Neural cell (in vitro differentiated cells): ENCODE measurements around the gene DAZAP1. TPM values are rescaled to one million over a fixed set of nuclear protein-coding genes. Genes with fewer than 3 reads are reported as not detected.

Source experiments
- H2AFZ ChIP-seq: fragments of 200-600, 300-800 bp; sonication (generic), shearing (Covaris generic); 2 replicates; pipeline ENCODE4 v1.6.0; 2014; ENCODE audit warnings: low read depth, mild to moderate bottlenecking, antibody characterized with exemption, low read length, moderate library complexity
- H3F3A ChIP-seq: fragments of 200-600 bp; shearing (Covaris generic); 2 replicates; pipeline ENCODE4 v1.6.1; 2016; ENCODE audit warnings: mild to moderate bottlenecking, moderate library complexity, mixed read lengths, antibody characterized with exemption, low read length; ENCODE audit not compliant: insufficient read depth, poor library complexity, severe bottlenecking
- H3K27ac ChIP-seq: fragments of 200-600, 300-800 bp; sonication (generic), shearing (Covaris generic); 2 replicates; pipeline ENCODE4 v1.5.1; 2014; ENCODE audit warnings: mild to moderate bottlenecking, low read length, moderate library complexity
- H3K27me3 ChIP-seq: fragments of 300-800, 200-600 bp; sonication (generic), shearing (Covaris generic); 2 replicates; pipeline ENCODE4 v1.6.0; 2014; ENCODE audit warnings: mild to moderate bottlenecking, low read depth, low read length, moderate library complexity; ENCODE audit not compliant: insufficient read depth
- H3K36me3 ChIP-seq: fragments of 300-800, 200-600 bp; sonication (generic), shearing (Covaris generic); 2 replicates; pipeline ENCODE4 v1.5.1; 2014; ENCODE audit warnings: mild to moderate bottlenecking, antibody characterized with exemption, low read length, moderate library complexity; ENCODE audit not compliant: insufficient read depth
- H3K4me2 ChIP-seq: fragments of 300-800, 200-600 bp; sonication (generic), shearing (Covaris generic); 2 replicates; pipeline ENCODE4 v1.6.0; 2014; ENCODE audit warnings: mild to moderate bottlenecking, low read length
- H3K4me3 ChIP-seq: fragments of 300-800, 200-600 bp; sonication (generic), shearing (Covaris generic); 2 replicates; pipeline ENCODE4 v1.5.1; 2014; ENCODE audit warnings: mild to moderate bottlenecking, low read length, moderate library complexity
- H3K79me2 ChIP-seq: fragments of 200-600 bp; shearing (Covaris generic); replicated peaks from 2 replicates; pipeline ENCODE4 v1.6.0; 2014; ENCODE audit warnings: mild to moderate bottlenecking, low read length, moderate library complexity; ENCODE audit not compliant: insufficient read depth
- H3K9ac ChIP-seq: fragments of 300-800, 200-600 bp; sonication (generic), shearing (Covaris generic); 2 replicates; pipeline ENCODE4 v1.6.1; 2016; ENCODE audit warnings: mild to moderate bottlenecking, low read length, mixed read lengths
- H3K9me2 ChIP-seq: fragments of 200-600 bp; shearing (Covaris generic); 2 replicates; pipeline ENCODE4 v1.6.1; 2016; ENCODE audit warnings: mild to moderate bottlenecking, low read length, mixed read lengths; ENCODE audit not compliant: insufficient read depth
- H3K9me3 ChIP-seq: fragments of 200-600, 300-800 bp; sonication (generic), shearing (Covaris generic); 2 replicates; pipeline ENCODE4 v1.6.1; 2016; ENCODE audit warnings: mild to moderate bottlenecking, mixed run types, low read length, moderate library complexity, mixed read lengths
- H4K20me1 ChIP-seq: fragments of 200-600 bp; shearing (Covaris generic); 2 replicates; pipeline ENCODE4 v1.6.1; 2016; ENCODE audit warnings: mild to moderate bottlenecking, mixed run types; ENCODE audit not compliant: insufficient read depth
- CTCF ChIP-seq: fragments of 450-650 bp; IDR thresholded peaks from 2 replicates; pipeline ENCODE4 v1.5.1; 2014; ENCODE audit warnings: antibody characterized with exemption, mild to moderate bottlenecking, moderate library complexity; ENCODE audit not compliant: poor library complexity, severe bottlenecking
- EP300 ChIP-seq: fragments of 450-650 bp; conservative IDR thresholded peaks from 2 replicates; pipeline ENCODE4 v1.6.1; 2014; ENCODE audit warnings: antibody characterized with exemption, mild to moderate bottlenecking, moderate library complexity; ENCODE audit not compliant: poor library complexity, severe bottlenecking
- EZH2 ChIP-seq: fragments of 200-600, 300-800 bp; shearing (Covaris generic), sonication (generic); IDR thresholded peaks from 2 replicates; pipeline ENCODE4 v1.6.1; 2014; ENCODE audit warnings: antibody characterized with exemption, low read length, borderline replicate concordance, mild to moderate bottlenecking; ENCODE audit not compliant: insufficient read depth, poor library complexity, severe bottlenecking
- MXI1 ChIP-seq: fragments of 450-650 bp; conservative IDR thresholded peaks from 2 replicates; pipeline ENCODE4 v1.6.1; 2014; ENCODE audit warnings: antibody characterized with exemption, mild to moderate bottlenecking; ENCODE audit not compliant: poor library complexity, severe bottlenecking
- POLR2AphosphoS5 ChIP-seq: IDR thresholded peaks from 2 replicates; pipeline ENCODE4 v1.6.1; 2012
- RAD21 ChIP-seq: fragments of 450-650 bp; conservative IDR thresholded peaks from 2 replicates; pipeline ENCODE4 v1.6.1; 2014; ENCODE audit warnings: antibody characterized with exemption, mild to moderate bottlenecking, moderate library complexity
- REST ChIP-seq: IDR thresholded peaks from 2 replicates; pipeline ENCODE4 v1.6.1; 2012; ENCODE audit warnings: borderline replicate concordance
- SMC3 ChIP-seq: fragments of 450-650 bp; conservative IDR thresholded peaks from 2 replicates; pipeline ENCODE4 v1.6.1; 2014; ENCODE audit warnings: antibody characterized with exemption, mild to moderate bottlenecking, moderate library complexity; ENCODE audit not compliant: poor library complexity
- TAF1 ChIP-seq: IDR thresholded peaks from 2 replicates; pipeline ENCODE4 v1.6.1; 2012; ENCODE audit warnings: low read depth
- polyA plus RNA-seq: library from polyadenylated mRNA; depleted of rRNA; stranded (reverse); fragments of >200 nt; gene quantifications from 2 replicates; pipeline ENCODE4 v1.2.3, GENCODE V29; 2014

The DAZAP1 gene
- polyA plus RNA-seq, 1 donor from 2014 or later = 60.5 TPM

GRCh38 chr19:1482361-1483130, 75.2 kb downstream of the DAZAP1 start:
- Histone ChIP-seq H3F3A (no peaks in the 10 kb centered on the region), H3K4me3 (no peak overlapping the region), H3K36me3 (no peaks in the 10 kb centered on the region), H3K27ac (no peak overlapping the region), H3K27me3 (no peaks in the 10 kb centered on the region), H3K79me2 (no peaks in the 10 kb centered on the region), H3K9me2 (no peaks in the 10 kb centered on the region), H4K20me1 (no peaks in the 10 kb centered on the region), H3K9ac (no peak overlapping the region), H2AFZ (no peak overlapping the region), H3K4me2 (no peak overlapping the region), H3K9me3 (no peaks in the 10 kb centered on the region)
- TF ChIP-seq MXI1 = no peak
- no peak for TF ChIP-seq EP300
- no peak for TF ChIP-seq POLR2AphosphoS5
- TF ChIP-seq EZH2 = no peak
- no peak for TF ChIP-seq SMC3
- TF ChIP-seq TAF1 = no peak
- TF ChIP-seq RAD21 = no peak
- no peak for TF ChIP-seq REST
- no peak for TF ChIP-seq CTCF

- no peak overlapping the region for H2AFZ ChIP-seq
- H3K79me2 ChIP-seq = no peaks in the 10 kb centered on the region
- no peaks in the 10 kb centered on the region for H3K36me3 ChIP-seq
- no peaks in the 10 kb centered on the region for H3K27me3 ChIP-seq
- H3F3A ChIP-seq = no peaks in the 10 kb centered on the region
- TF ChIP-seq MXI1 = no peak
- TF ChIP-seq TAF1 = no peak
- no peak for TF ChIP-seq EP300
- TF ChIP-seq EZH2 = no peak
- TF ChIP-seq POLR2AphosphoS5 = no peak
- H3K4me2 ChIP-seq = no peak overlapping the region
- H4K20me1 ChIP-seq = no peaks in the 10 kb centered on the region
- no peak overlapping the region for H3K9ac ChIP-seq
- no peaks in the 10 kb centered on the region for H3K9me2 ChIP-seq
- no peak overlapping the region for H3K4me3 ChIP-seq
- no peaks in the 10 kb centered on the region for H3K9me3 ChIP-seq
- H3K27ac ChIP-seq = no peak overlapping the region
Observed at GRCh38 chr19:1483131-1483978, 76.0 kb downstream of the DAZAP1 start.
